GM12873 (cell line): Measurements from ENCODE around the gene JAKMIP2.

ENCODE experiments used
- CTCF ChIP-seq: IDR thresholded peaks from 2 replicates; pipeline ENCODE4 v1.5.1; 2012; ENCODE audit warnings: low read depth, mild to moderate bottlenecking, moderate library complexity, low read length, control low read depth; ENCODE audit not compliant: insufficient read depth; ENCODE audit errors: missing control alignments

The JAKMIP2 gene

DNA sequence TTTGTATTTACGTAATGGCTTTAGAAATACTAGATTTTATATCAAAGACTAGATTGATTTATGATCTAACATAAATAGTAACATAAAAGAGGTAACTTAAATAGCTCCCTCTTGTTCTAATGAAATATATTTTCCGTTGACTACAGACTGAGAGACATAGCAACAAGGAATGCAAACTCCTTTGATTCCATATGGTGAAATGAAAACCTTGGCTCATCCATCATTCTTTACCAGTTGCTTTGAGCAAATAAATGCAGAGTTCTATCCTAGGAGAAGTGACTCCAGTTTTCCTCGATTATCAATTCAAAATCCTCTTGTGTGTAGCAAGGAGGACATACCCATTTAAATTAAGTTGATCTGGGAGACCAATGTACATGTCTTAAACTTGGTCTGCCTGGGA lies 18.0 kb upstream of the JAKMIP2 start:
- no peak for TF ChIP-seq CTCF

DNA sequence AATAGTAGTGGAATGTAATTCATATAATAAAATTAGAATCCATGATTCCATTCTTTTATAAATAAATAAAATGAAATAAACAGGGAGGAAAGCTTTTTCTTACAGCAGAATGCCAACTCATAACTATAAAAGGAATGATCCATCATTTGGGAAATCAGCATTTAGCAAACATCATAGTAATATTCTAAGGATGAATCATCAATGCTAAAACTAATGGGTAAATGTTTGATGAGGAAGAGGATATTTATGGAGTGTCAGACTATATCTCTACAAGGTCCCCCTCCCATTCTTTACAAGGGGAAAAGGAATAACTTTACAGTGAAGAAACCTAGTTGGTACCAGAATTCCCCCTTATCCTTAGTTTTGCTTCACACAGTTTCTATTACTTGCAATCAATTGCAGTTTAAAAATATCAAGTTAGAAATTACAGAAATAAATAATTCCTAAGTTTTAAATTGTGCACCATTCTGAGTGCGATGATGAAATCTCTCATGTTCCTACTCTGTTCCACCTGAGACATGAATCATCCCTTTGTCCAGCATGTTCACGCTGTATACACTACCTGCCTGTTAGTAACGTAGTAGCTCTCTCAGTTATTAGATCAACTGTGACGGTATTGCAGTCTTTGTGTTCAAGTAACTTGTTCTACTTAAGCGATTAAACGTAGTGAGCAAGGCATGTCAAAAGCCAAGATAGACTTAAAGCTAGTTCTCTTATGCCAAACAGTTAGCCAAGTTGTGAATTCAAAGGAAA lies 14.2 kb upstream of the JAKMIP2 start:
- TF ChIP-seq CTCF: no peak

- no peak for TF ChIP-seq CTCF
Observed at GRCh38 chr5:147791181-147791580, 8.7 kb upstream of the JAKMIP2 start.

- no peak for TF ChIP-seq CTCF
Observed at GRCh38 chr5:147789820-147790219, 7.3 kb upstream of the JAKMIP2 start.

- no peak for TF ChIP-seq CTCF
Observed at GRCh38 chr5:147788023-147788422, 5.5 kb upstream of the JAKMIP2 start.

GRCh38 chr5:147786142-147786541 lies 3.6 kb upstream of the JAKMIP2 start:
- no peak for TF ChIP-seq CTCF

DNA sequence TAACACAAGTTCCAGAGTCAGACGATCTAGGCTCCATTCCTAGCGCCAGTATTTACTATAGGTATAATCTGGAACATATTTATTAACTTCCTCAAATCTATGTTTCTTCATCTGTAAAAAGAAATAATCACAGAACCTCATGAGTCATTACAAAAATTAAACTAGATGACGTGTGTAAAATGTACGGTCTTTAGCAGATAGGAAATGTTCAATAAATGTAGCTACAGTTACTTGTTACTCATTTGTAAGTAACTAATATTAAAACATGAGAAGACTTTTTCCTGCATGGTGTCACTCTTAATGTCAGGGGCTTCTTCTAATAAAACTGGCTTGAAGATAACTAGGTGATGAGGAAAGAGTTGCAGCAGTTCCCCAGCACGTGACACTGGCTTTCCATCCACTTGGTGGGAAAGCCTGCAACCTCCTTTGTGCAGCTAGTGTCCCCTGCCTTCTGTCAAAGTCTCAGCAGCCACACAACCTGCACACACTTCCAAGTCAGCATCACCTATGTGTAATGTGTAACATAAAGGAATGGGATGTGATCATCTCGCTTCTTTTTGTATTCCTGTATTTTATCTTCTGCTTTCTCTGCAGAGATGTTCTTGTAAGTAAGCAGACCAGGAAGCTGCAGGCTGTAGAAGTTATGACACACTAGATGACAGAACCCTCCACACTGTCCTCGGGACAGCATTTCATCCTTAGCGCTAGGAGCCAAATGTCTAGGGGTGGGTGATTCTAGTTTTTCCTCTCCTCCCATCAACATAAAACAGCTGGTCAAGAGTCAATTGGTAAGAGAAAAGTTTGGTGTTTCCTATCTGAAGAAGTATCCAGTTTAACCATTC lies 1.8 kb upstream of the JAKMIP2 start:
- no peak for TF ChIP-seq CTCF
